MM.1S (cell line): ENCODE data around the gene CBX5.

Experiments
- EZH2phosphoT487 ChIP-seq: fragments of 300-600 bp; sonication (generic); IDR thresholded peaks from 2 replicates; pipeline ENCODE4 v1.6.1; 2018; ENCODE audit warnings: antibody characterized with exemption, low read length
- TF ChIP-seq, protein P1 (sequence below): fragments of 300-600 bp; sonication (generic); IDR thresholded peaks from 2 replicates; pipeline ENCODE4 v1.5.1; 2016; ENCODE audit warnings: antibody characterized with exemption, low read length, mixed read lengths

DNA sequence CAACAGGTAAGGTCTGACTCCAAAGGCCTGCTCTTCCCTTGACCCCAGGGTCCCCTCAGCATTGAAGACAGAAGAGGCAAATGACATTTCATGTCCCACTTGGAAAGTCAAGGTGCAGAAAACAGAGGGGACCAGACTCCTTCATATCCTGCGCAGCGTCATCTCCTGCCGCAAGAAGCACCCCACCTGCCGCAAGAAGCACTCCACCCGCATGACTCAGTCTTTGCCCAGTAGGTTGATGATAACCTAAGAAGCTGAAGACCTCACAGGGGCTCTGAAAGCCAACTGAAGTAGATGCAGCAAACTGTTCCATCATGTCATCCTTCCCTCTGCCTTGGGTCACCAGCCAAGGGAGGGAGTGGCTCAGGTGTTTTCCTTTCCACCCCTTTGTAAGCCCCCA, 79.5 kb downstream of the CBX5 start:
- TF ChIP-seq, protein P1, sequence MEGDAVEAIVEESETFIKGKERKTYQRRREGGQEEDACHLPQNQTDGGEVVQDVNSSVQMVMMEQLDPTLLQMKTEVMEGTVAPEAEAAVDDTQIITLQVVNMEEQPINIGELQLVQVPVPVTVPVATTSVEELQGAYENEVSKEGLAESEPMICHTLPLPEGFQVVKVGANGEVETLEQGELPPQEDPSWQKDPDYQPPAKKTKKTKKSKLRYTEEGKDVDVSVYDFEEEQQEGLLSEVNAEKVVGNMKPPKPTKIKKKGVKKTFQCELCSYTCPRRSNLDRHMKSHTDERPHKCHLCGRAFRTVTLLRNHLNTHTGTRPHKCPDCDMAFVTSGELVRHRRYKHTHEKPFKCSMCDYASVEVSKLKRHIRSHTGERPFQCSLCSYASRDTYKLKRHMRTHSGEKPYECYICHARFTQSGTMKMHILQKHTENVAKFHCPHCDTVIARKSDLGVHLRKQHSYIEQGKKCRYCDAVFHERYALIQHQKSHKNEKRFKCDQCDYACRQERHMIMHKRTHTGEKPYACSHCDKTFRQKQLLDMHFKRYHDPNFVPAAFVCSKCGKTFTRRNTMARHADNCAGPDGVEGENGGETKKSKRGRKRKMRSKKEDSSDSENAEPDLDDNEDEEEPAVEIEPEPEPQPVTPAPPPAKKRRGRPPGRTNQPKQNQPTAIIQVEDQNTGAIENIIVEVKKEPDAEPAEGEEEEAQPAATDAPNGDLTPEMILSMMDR, result no peak
- TF ChIP-seq EZH2phosphoT487, result no peak
